GM10266 (cell line): Measurements from ENCODE around the gene GK.
"Not testable (repeated sequence)": the region's sequence is repeated elsewhere in the genome, so short reads cannot be mapped to it uniquely, and the experiment has no call there.

Experiments used
- DNase-seq: peaks from one replicate; pipeline ENCODE4 v3.0.0; 2012; ENCODE audit errors: extremely low spot score
- TF ChIP-seq, protein P1 (sequence below): IDR thresholded peaks from 2 replicates; pipeline ENCODE4 v1.5.1; 2012; ENCODE audit warnings: mild to moderate bottlenecking, low read depth; ENCODE audit not compliant: control insufficient read depth, insufficient read depth; ENCODE audit errors: missing control alignments

Gene GK

DNA sequence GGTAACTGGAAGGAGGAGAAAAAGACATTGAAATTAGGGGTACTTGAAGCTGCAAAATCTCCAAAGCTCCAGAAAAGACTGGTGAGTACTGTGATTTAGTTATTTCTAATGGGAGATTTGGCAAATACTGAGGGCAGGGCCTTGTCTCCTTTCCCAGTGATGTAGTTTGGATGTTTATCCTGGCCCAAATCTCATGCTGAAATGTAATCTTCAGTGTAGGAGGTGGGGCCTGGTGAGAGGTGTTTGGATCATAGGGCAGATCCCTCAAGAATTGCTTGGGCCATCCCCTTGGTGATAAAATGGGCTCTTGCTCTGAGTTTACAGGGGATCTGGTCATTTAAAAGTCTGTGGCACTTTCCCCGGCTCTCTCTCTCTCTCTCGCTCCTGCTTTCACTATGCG lies 33.1 kb upstream of the GK start:
- DNase-seq, result no peak
- TF ChIP-seq, protein P1, sequence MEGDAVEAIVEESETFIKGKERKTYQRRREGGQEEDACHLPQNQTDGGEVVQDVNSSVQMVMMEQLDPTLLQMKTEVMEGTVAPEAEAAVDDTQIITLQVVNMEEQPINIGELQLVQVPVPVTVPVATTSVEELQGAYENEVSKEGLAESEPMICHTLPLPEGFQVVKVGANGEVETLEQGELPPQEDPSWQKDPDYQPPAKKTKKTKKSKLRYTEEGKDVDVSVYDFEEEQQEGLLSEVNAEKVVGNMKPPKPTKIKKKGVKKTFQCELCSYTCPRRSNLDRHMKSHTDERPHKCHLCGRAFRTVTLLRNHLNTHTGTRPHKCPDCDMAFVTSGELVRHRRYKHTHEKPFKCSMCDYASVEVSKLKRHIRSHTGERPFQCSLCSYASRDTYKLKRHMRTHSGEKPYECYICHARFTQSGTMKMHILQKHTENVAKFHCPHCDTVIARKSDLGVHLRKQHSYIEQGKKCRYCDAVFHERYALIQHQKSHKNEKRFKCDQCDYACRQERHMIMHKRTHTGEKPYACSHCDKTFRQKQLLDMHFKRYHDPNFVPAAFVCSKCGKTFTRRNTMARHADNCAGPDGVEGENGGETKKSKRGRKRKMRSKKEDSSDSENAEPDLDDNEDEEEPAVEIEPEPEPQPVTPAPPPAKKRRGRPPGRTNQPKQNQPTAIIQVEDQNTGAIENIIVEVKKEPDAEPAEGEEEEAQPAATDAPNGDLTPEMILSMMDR, result no peak

DNA sequence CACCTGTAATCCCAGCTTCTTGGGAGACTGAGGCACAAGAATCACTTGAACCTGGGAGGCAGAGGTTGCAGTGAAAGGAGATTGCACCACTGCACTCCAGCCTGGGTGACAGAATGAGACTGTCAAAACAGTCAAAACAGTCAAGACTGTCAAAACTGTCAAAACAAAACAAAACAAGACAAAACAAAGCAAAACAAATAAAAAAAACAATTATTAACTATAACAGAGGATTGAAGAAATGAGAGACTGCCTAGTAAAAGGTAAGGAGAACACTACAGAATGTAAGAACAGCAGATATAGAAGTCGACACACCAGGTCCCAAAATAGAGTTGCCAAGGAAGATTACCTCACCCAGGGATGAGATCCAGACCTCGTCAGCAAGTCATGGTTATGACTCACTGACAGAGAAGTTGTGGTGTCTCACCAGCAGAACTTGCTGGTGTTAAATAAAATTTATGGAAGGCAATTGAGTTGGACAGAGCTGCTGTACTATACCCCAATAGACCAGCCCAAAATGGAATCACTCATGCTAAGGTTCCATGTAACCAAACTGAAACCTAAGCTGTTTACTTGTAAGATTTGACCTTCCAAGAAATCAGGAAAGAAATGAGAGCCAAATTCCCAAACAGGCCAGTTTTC lies 32.1 kb upstream of the GK start:
- DNase-seq, result no peak
- TF ChIP-seq, protein P1, result no peak

DNA sequence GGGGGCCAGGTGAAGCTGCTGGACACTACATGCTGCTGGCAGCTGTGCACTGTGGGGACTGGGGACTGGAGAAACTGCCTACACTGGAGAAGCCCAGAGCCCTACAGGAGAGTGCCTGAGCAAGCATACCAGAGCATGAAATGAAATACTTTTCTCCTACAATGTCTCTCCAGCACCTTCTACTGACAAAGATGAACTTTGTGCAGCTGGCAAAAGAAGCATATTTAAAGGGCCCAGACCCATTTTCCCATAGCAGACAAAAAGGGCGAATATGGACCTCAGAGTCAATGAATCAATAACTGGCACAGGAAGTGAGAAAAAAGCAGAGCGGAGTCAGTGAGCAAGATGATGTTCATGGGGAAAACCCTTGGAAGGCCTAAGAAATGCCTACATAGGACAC lies 30.9 kb upstream of the GK start:
- TF ChIP-seq, protein P1, result no peak
- DNase-seq, result no peak

DNA sequence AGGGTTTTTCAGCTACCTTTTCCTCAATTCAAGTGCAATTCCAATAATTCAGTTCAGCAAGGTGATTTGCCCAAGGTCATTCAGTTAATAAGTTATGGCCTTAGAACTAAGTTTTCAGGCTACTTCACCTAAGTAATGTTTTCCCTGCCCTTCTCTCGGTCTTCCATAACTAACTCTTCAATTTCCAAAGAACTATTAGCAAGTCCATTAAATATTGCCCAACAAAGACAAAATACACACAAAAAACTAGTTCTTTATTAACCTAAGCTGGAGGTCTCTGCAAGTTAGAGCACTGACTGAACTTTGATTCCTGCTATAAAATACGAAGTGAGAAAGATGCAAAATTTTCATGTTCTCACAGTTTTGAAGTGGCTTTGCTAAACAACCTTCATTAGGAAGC lies 26.8 kb upstream of the GK start:
- TF ChIP-seq, protein P1, result no peak
- DNase-seq, result no peak

DNA sequence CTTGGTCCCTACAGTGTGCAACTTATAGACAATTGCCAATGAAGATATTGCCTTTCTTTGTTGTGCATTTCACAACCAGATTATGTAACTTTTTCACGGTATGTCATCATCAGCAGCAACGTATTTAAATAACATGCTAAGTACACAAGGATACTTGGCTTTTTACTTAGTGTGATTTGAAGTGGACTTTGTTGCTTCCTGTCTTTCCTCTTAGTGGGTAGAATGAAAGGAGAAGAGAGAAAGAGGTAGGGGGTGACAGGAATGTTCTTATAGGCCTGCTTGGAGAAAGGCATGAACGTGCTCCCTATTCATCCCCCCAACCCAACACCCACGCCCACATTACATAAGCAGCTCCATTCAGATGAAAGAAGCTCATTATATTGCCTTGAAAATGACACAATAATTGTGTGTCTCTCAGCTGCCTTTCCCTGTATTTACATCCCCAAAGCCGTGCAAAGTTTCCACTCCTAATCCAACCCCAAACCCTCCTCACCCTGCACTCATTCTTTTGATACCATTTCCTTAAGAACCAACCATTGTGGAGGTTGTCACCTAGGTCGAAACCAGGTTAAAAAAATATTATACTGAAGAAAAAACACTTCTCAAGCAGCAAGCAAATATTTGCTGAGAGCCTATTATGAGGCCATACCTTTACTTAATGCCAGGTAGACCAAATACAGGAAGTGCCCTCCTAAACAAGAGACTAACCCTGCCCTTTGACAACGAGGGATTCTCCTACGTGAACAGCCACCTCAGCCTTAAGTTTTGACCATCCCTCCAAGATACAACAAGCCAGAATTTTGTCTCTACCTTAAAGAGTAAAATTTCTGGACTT lies 25.2 kb upstream of the GK start:
- DNase-seq, result no peak
- TF ChIP-seq, protein P1, result no peak

DNA sequence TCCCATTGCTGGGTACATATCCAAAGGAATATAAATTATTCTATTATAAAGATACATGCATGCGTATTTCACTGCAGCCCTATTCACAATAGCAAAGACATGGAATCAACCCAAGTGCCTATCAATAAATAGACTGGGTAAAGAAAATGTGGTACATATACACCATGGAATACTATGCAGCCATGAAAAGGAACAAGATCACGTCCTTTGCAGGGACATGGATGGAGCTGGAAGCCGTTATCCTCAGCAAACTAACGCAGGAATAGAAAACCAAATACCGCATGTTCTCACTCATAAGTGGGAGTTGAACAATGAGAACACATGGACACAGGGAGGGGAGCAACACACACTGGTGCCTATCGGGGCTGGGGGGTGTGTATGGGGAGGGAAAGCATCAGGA lies 19.2 kb upstream of the GK start:
- not testable (repeated sequence) for DNase-seq

DNA sequence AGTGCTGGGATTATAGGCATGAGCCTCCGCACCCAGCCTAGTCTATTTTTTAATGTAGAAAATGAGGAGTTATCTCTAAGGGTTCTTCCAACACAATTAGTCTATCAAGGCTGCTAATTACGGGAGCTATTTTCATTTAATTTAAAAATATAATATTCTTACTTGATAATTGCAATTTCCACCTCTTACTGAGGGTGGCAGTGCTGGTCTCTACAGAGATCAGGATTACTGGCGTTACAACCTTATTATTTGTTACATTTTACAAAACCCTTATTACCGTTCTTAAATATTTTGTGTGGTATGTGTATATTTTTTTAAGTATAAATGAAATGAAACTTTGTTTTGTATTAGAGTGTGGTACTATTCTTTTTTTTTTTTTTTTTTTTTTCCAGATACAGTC lies 17.6 kb upstream of the GK start:
- TF ChIP-seq, protein P1, result peak; percentile 7
- no peak for DNase-seq
